ENCODE measurements around the gene KLHL21. TPM values are rescaled to one million over a fixed set of nuclear protein-coding genes. Genes with fewer than 3 reads are reported as not detected.

Gene KLHL21
- total RNA-seq, 1 donor from 2014 or later = 31.4 TPM

Other genes starting within 250 kb of the KLHL21 start
- gene ACOT7, start 209.1 kb downstream of the KLHL21 start, total RNA-seq = 11.9 TPM
- not detected for gene HES2, start 182.9 kb downstream of the KLHL21 start, total RNA-seq
- gene ESPN, start 178.1 kb downstream of the KLHL21 start, total RNA-seq = 14.4 TPM
- 52.0 TPM for gene TNFRSF25, start 136.7 kb downstream of the KLHL21 start, total RNA-seq
- gene PLEKHG5, start 111.2 kb downstream of the KLHL21 start, total RNA-seq = 77.7 TPM
- 26.0 TPM for gene NOL9, start 48.4 kb downstream of the KLHL21 start, total RNA-seq
- not detected for gene TAS1R1, start 47.6 kb downstream of the KLHL21 start, total RNA-seq
- 28.9 TPM for gene ZBTB48, start 22.9 kb downstream of the KLHL21 start, total RNA-seq
- gene PHF13, start 10.9 kb upstream of the KLHL21 start, total RNA-seq = 19.3 TPM
- gene THAP3, start 22.0 kb upstream of the KLHL21 start, total RNA-seq = 20.4 TPM
- 38.7 TPM for gene DNAJC11, start 98.9 kb upstream of the KLHL21 start, total RNA-seq
- gene CAMTA1, start 182.6 kb upstream of the KLHL21 start, total RNA-seq = 72.4 TPM

All from sciatic nerve (tissue), 1 donor.